Activated CD4-positive, CD25-positive, alpha-beta regulatory T cell (primary cell): ENCODE measurements around the gene LCE7A.

Experiments used
- DNase-seq, 4 experiments: peaks; one replicate each; lab custom pipeline; 2025; lab: John Stamatoyannopoulos, UW

LCE7A gene, protein sequence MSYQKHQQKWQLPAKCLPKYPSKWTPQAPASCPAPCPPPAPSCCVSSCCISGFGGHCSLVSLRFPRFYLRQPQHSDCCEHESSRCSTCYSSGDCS

GRCh38 chr1:152859696-152860095 lies at the start of gene LCE7A:
Gene LCE7A (plus strand): TSS chr1:152859996. CDS start chr1:152860698, 702 bp downstream.
- no peak for DNase-seq

DNA sequence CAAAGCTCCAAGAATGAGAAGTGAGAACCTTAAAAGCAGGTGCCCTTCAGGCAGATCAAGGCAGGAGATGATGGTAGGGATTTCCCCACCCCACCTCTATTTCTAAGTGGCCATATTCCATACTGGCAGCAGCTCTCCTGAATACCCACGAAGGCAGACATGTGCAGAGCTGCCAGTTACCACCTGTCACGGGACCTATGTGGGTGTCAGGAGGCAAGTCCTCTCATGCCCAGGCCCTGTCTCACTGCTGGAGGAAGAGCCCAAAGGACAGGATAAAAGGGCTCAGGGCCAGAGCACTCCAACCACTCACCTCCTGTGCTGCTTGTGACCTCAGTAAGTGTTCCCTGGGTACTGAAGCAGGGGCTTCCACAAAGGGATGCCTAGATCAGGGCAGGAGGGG lies 48.7 kb upstream of the LCE7A start:
- DNase-seq: no peak

DNA sequence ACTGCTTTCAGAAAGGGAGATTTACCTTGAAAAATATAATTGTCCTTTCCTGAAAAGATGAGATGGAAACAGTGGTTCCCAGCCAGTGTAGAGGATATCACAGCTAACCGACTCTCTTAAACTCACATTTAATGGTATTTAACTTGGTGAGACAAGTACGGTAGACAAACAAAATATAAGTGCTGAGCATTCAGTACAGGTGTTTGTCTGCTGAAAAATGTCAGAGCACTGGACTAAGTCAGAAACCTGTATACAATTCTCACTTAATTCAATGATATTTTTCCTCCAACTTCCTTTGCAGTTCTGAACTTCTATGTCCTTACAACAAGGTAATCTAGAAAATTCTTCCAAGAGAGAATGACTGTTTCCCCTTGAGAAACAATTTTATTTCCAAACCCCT lies 48.1 kb upstream of the LCE7A start, which contains the start of gene LCE1B:
Gene LCE1B (plus strand): TSS at position 301 of the 400 bp plus-strand sequence. CDS start 476 bp downstream, outside the sequence.
- DNase-seq: no peak

GRCh38 chr1:152817309-152817708 lies 42.5 kb upstream of the LCE7A start:
- DNase-seq: no peak

DNA sequence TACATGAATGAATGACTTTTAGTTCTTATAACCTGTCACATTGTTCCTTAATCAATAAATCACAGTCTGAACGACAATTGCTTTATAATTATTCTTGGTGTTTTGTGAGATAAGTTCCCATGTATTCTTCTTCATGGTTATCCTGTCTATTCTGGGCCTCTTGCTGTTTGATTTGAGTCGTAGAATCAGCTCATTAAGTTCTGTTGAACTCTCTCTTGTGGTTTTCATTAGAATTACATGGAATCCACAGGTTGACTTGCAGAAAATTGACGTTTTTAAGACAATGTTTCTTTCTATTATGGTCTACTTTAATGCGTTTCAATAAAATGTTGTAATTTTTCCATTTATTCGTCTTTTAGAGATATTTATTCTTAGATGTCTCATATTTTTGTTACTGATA lies 36.5 kb upstream of the LCE7A start:
- no peak for DNase-seq

GRCh38 chr1:152824964-152825363 lies 34.8 kb upstream of the LCE7A start:
- DNase-seq: no peak

- no peak for DNase-seq
Observed at GRCh38 chr1:152827173-152827572, 32.6 kb upstream of the LCE7A start, which contains the start of gene LCE1A. Gene LCE1A (plus strand): TSS chr1:152827473. CDS start chr1:152827473, 0 bp downstream.

DNA sequence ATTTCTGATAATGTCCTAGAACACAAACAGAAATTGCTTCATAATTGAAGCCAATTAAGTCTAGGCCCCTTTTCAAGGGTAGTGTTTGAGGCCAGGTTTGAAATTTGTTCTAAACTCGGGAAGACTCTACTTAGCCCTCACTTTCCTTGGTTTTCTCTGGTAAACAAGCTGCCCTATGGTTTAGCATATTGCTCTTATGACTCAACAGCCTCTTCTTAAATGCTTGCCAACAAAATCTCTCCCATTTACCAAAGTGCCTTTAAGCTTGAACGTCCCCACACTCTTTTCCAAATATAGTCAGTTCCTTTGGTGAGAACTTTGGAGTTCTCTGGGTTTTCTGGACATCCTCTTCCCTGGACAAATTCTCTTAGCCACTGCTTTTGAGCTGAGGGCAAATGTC lies 22.9 kb upstream of the LCE7A start:
- no peak for DNase-seq

GRCh38 chr1:152842556-152842955 lies 17.2 kb upstream of the LCE7A start, which contains the start of gene LCE6A:
Gene LCE6A (plus strand): TSS chr1:152842856. CDS start chr1:152843521, 665 bp downstream.
- no peak for DNase-seq

- no peak for DNase-seq
Observed at GRCh38 chr1:152855661-152856060, 4.1 kb upstream of the LCE7A start.

DNA sequence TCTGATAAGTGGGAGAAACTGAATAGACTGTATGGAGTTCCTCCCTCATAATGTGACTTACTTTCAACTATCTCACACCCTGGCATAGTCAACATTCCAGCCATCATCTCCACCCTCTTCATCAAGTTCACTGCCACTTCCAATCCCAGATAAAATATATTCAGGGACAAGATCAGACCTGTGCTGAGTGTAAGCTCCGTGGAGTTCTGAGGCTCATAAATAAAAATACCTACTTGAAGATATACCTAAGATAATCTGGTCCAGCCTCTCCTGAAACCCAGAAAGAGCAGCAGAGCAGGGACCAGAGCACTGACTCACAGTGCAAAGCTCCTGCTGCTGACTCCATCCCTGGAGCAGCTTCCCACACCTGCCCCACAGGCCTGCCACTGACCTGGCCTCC lies 1.7 kb upstream of the LCE7A start:
- no peak for DNase-seq

DNA sequence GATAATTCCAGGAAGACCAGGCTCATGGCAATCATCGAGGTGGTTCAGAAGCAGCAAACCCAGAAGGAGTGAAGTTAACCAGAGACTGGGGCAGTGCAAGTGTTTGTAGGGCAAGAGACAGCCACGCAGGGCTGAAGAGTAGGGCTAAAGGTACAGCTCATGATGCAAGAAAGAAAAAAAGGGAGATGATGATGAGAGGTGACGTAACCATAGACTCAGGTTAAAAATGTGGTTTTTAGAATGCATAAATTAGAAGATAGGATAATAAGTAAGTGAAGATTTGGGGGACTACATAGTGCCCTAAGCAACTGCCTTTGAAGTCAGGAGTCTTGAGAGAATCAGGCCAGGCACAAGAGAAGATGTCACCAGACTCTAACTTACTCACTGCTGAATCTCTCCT lies 333 bp downstream of the LCE7A start:
- DNase-seq: no peak

GRCh38 chr1:152861374-152861773 lies 1.6 kb downstream of the LCE7A start:
- DNase-seq: no peak

DNA sequence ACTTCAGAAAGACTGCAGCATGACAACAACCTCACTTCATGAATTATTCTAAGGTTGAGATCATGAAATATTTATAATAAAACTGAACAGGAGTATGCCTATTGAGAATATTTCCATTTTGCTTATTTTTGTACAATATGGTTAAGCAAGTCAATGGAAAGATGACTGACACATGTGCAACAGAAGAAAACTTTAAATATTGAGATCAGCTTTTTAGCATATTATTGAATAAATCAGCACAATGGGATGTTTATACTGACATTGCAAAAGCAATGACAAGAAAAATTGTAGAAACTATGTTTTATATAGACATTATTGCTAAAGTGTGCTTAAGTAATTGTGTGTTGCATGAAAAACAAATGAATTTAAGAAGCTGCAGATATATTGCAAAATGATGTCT lies 4.6 kb downstream of the LCE7A start:
- no peak for DNase-seq

DNA sequence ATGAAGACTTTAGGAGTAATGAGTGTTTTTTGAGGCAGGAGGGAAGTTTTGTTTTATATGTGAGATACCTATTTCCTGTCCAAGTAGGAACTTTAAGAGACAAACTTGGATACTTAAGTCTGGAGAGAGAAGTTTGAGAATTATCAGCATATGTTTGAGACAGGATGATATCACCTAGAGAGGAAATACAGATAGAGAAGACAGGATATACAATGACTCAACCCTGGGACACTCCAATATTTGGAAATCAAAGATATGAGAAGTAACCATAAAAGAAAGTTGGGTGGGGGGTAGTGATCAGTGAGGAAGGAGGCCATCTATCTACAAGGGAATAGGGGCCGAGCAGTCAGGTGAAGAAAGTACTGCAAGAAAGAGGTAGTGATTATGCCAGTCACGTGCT lies 6.5 kb downstream of the LCE7A start:
- DNase-seq: no peak

DNA sequence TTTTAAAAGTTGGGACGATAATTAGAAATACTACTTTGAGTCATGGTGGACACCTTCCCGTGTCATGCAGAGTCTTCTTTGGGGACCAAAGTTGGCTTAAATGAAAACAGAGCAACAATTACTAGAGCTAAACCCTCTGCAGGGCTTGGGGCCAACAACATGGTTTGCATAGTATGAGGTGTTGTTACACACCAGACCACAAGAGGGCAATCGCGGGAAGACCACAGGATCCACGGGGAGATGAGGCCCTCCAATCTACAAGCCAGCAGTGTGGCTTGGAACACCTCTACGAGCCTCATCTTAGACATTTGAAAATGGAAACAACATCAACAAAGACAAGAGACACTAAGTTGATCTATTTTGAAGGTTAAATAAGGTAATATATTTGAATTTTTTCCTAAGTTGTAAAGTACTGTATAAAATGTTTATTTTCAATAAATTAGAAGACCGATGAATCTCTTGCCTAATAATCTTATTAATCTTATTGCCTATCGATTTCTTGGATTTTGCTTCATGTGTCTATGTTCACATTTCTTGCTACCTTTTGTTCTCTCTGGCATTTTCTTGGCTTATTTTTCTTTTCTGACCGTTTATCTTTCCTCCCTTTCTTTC lies 10.1 kb downstream of the LCE7A start:
- peak; percentile 12 to 29 (median 18) for DNase-seq

- DNase-seq: no peak
Observed at GRCh38 chr1:152870831-152871730, 11.3 kb downstream of the LCE7A start.

- no peak for DNase-seq
Observed at GRCh38 chr1:152871731-152872126, 11.9 kb downstream of the LCE7A start.

DNA sequence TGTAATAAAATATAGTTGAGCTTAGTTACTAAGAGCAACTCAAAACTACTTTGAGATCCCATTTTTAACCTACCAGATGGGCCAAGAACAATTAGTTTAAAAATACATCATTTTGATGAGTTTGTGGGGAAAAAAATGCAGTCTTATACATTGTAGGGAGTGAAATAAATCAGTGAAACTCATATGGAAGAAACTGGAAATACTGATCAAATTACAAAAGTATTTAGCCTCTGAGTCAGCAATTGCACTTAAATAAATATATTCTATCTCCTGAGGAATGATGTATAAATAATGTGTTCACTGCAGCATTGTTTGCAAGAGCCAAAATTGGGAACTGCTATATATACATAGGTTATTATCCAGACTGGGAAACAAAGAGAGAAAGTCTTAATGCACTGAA lies 13.7 kb downstream of the LCE7A start:
- DNase-seq: no peak

DNA sequence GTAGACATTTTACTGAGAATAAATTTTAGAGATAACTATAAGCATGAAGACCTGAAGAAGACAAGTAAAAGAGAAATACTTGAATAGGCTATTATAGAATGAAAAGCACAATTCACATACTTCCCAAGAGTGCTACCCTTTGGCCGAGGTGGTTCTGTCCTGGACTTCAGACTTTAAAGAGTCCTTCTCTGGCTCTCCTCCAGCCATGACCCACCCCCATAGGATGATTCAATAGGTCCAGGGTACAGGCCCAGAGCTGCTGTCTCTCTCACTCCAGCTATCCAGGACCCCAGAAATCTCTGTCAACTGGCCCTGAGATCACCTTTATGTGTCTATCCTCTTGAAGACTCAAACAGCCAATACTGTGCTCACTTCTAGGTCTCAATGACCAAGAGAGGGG lies 17.0 kb downstream of the LCE7A start:
- DNase-seq: no peak

GRCh38 chr1:152878042-152878441 lies 18.2 kb downstream of the LCE7A start, which contains the start of gene SMCP:
Gene SMCP (plus strand): TSS chr1:152878322. CDS start chr1:152884423, 6,101 bp downstream.
- DNase-seq: no peak

- no peak for DNase-seq
Observed at GRCh38 chr1:152879559-152880198, 19.9 kb downstream of the LCE7A start.
